Stimulated activated CD4-positive, alpha-beta T cell treated with anti-CD3 and anti-CD28 coated beads, Interleukin-1b, Interleukin-23, amount 100 ng/mL, for 24 hours (primary cell): ENCODE data around the gene ZMYM4.
"Not testable (repeated sequence)": the region's sequence is repeated elsewhere in the genome, so short reads cannot be mapped to it uniquely, and the experiment has no call there.

Experiments used
- DNase-seq, 4 experiments: peaks; one replicate each; pipeline ENCODE4 v3.0.0-alpha.2; 2020; ENCODE audit warnings: low read depth in 4 of 4, low spot score in 1 of 4

The ZMYM4 gene

GRCh38 chr1:35324486-35324885 lies 56.0 kb downstream of the ZMYM4 start:
- DNase-seq: no peak

- no peak for DNase-seq
These were observed 57.8 kb downstream of the ZMYM4 start for GRCh38 chr1:35326246-35326866.

- not testable (repeated sequence) for DNase-seq
These were observed 63.1 kb downstream of the ZMYM4 start for GRCh38 chr1:35331618-35332017.

GRCh38 chr1:35334485-35334884 lies 66.0 kb downstream of the ZMYM4 start:
- DNase-seq: no peak

GRCh38 chr1:35340519-35340918 lies 72.0 kb downstream of the ZMYM4 start:
- no peak for DNase-seq

- no peak for DNase-seq
These were observed 77.0 kb downstream of the ZMYM4 start for GRCh38 chr1:35345439-35345981.

GRCh38 chr1:35350872-35351271 lies 82.4 kb downstream of the ZMYM4 start:
- DNase-seq: no peak

GRCh38 chr1:35359995-35360394 lies 91.5 kb downstream of the ZMYM4 start:
- DNase-seq: no peak

- no peak for DNase-seq
These were observed 93.1 kb downstream of the ZMYM4 start for GRCh38 chr1:35361638-35362037.

- no peak for DNase-seq
These were observed 96.2 kb downstream of the ZMYM4 start for GRCh38 chr1:35364741-35365140.

GRCh38 chr1:35367914-35368313 lies 99.4 kb downstream of the ZMYM4 start:
- DNase-seq: no peak

GRCh38 chr1:35369922-35370671 lies 101.6 kb downstream of the ZMYM4 start:
- no peak for DNase-seq

- no peak for DNase-seq
These were observed 103.0 kb downstream of the ZMYM4 start for GRCh38 chr1:35371506-35371905.

- DNase-seq: no peak
These were observed 109.0 kb downstream of the ZMYM4 start for GRCh38 chr1:35377555-35377954.

GRCh38 chr1:35379317-35380000 lies 111.0 kb downstream of the ZMYM4 start:
- DNase-seq: no peak

- DNase-seq: not testable (repeated sequence)
These were observed 111.6 kb downstream of the ZMYM4 start for GRCh38 chr1:35380111-35380510.

GRCh38 chr1:35382107-35382506 lies 113.6 kb downstream of the ZMYM4 start:
- DNase-seq: no peak

GRCh38 chr1:35386290-35386689 lies 117.8 kb downstream of the ZMYM4 start:
- no peak for DNase-seq

GRCh38 chr1:35386959-35387358 lies 118.5 kb downstream of the ZMYM4 start:
- no peak for DNase-seq

GRCh38 chr1:35390600-35391494 lies 122.3 kb downstream of the ZMYM4 start:
- DNase-seq: no peak

- no peak for DNase-seq
These were observed 125.9 kb downstream of the ZMYM4 start for GRCh38 chr1:35394386-35394785.
